Suprapubic skin (tissue), 4 donors: ENCODE data around the gene IQUB. TPM values are rescaled to one million over a fixed set of nuclear protein-coding genes. Genes with fewer than 3 reads are reported as not detected.

Source experiments
- DNase-seq, 2 donors: peaks; one replicate each; pipeline ENCODE4 v3.0.0-alpha.2; 2019; ENCODE audit warnings: low spot score in 2 of 2
- H3K27ac ChIP-seq: fragments of 200-600 bp; sonication (generic); one replicate; pipeline ENCODE4 v1.5.1; 2019
- H3K27me3 ChIP-seq: fragments of 200-600 bp; sonication (generic); one replicate; pipeline ENCODE4 v1.5.1; 2019
- H3K36me3 ChIP-seq: fragments of 200-600 bp; sonication (generic); one replicate; pipeline ENCODE4 v1.5.1; 2019
- H3K4me1 ChIP-seq: fragments of 200-600 bp; sonication (generic); one replicate; pipeline ENCODE4 v1.5.1; 2019
- H3K4me3 ChIP-seq: fragments of 200-600 bp; sonication (generic); one replicate; pipeline ENCODE4 v1.5.1; 2019; ENCODE audit warnings: mild to moderate bottlenecking
- H3K9me3 ChIP-seq: fragments of 200-600 bp; sonication (generic); one replicate; pipeline ENCODE4 v1.5.1; 2019
- EP300 ChIP-seq: sonication (generic); formaldehyde crosslinking; IDR thresholded peaks from one replicate; pipeline ENCODE4 v1.6.1; 2017; ENCODE audit warnings: antibody characterized with exemption
- POLR2A ChIP-seq, 2 donors: fragments of 450-650 bp; IDR thresholded peaks; one replicate each; pipeline ENCODE4 v1.6.1; 2017; ENCODE audit warnings: antibody characterized with exemption in 2 of 2, mild to moderate bottlenecking in 2 of 2, moderate library complexity in 2 of 2
- POLR2AphosphoS5 ChIP-seq, 3 donors: sonication (generic); formaldehyde crosslinking; IDR thresholded peaks; one replicate each; pipeline ENCODE4 v1.6.1; 2017; ENCODE audit warnings: antibody characterized with exemption in 3 of 3
- WGBS: methylation state at CpG from one replicate; pipeline ENCODE4 v1.1.5; 2018; 5-methylcytosine and 5-hydroxymethylcytosine counted together
- total RNA-seq, 4 donors: library from RNA; depleted of rRNA; stranded (reverse); fragments of >200 nt; gene quantifications; one replicate each; pipeline ENCODE4 v1.1.0, GENCODE V29; 2016
- TF ChIP-seq, protein P1 (sequence below), 2 donors: fragments of 200-600 bp in 1 of 2; fragments of 450-650 bp in 1 of 2; sonication (generic) in 1 of 2; IDR thresholded peaks; one replicate each; pipeline ENCODE4 v1.5.1; 2016 to 2019; ENCODE audit warnings: antibody characterized with exemption in 2 of 2, mild to moderate bottlenecking in 1 of 2, moderate library complexity in 1 of 2

Gene IQUB
- total RNA-seq, 4 donors from 2014 or later, result 0.24 to 1.1 (median 0.71) TPM

GRCh38 chr7:123433665-123434064 lies 100.7 kb downstream of the IQUB start:
- DNase-seq, result no peak
- no peak overlapping the region for H3K27ac ChIP-seq
- H3K4me3 ChIP-seq, result no peak overlapping the region
- no peaks in the 10 kb centered on the region for H3K4me1 ChIP-seq
- TF ChIP-seq EP300 (no peak), POLR2AphosphoS5 (IDR thresholded peaks at IDR 0.05) (no peak), POLR2A (IDR thresholded peaks at IDR 0.05) (no peak)
- TF ChIP-seq, protein P1, sequence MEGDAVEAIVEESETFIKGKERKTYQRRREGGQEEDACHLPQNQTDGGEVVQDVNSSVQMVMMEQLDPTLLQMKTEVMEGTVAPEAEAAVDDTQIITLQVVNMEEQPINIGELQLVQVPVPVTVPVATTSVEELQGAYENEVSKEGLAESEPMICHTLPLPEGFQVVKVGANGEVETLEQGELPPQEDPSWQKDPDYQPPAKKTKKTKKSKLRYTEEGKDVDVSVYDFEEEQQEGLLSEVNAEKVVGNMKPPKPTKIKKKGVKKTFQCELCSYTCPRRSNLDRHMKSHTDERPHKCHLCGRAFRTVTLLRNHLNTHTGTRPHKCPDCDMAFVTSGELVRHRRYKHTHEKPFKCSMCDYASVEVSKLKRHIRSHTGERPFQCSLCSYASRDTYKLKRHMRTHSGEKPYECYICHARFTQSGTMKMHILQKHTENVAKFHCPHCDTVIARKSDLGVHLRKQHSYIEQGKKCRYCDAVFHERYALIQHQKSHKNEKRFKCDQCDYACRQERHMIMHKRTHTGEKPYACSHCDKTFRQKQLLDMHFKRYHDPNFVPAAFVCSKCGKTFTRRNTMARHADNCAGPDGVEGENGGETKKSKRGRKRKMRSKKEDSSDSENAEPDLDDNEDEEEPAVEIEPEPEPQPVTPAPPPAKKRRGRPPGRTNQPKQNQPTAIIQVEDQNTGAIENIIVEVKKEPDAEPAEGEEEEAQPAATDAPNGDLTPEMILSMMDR (IDR thresholded peaks at IDR 0.05), result no peak
- no peaks in the 10 kb centered on the region for H3K36me3 ChIP-seq
- no peaks in the 10 kb centered on the region for H3K9me3 ChIP-seq
- no peaks in the 10 kb centered on the region for H3K27me3 ChIP-seq

GRCh38 chr7:123432601-123433000 lies 101.8 kb downstream of the IQUB start:
- no peak overlapping the region for H3K4me3 ChIP-seq
- no peaks in the 10 kb centered on the region for H3K36me3 ChIP-seq
- H3K27me3 ChIP-seq, result no peaks in the 10 kb centered on the region
- TF ChIP-seq EP300 (no peak), POLR2A (IDR thresholded peaks at IDR 0.05) (no peak), POLR2AphosphoS5 (IDR thresholded peaks at IDR 0.05) (no peak)
- TF ChIP-seq, protein P1 (IDR thresholded peaks at IDR 0.05), result no peak
- no peaks in the 10 kb centered on the region for H3K9me3 ChIP-seq
- no peak for DNase-seq
- no peaks in the 10 kb centered on the region for H3K4me1 ChIP-seq
- WGBS, result 70% methylated on average over 2 of the region's 2 CpGs
- H3K27ac ChIP-seq, result no peak overlapping the region

DNA sequence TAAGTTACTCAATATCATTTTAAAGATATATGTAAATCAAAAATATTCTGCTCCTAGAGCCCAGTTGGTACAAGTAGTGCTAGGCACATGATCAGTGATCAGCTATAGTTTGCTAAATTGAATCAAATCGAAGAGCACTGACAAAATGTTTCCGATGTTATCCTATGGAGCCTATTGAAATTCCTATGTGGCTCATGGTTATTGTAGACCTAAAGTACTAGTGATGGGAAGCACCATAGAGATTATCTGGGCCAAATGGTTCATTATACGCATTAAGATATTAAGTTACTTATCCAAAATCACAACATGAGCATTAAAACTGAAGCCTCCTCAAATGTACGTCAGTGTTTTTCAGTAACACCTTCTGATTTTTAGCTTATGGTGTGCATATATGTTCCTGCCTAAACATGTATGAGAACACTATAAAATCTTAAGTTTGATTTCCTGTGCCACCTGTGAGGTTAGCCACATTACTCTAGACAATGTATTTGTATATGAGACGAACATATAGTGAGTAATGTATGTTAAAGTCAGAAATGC lies 103.2 kb downstream of the IQUB start:
- Histone ChIP-seq H3K9me3 (peaks cover 2% of the 10 kb centered on the region), H3K27ac (no peak overlapping the region), H3K4me1 (no peaks in the 10 kb centered on the region), H3K36me3 (no peaks in the 10 kb centered on the region), H3K27me3 (no peaks in the 10 kb centered on the region), H3K4me3 (no peak overlapping the region)
- 79% methylated on average over 5 of the region's 5 CpGs for WGBS
- TF ChIP-seq EP300 (no peak), POLR2AphosphoS5 (IDR thresholded peaks at IDR 0.05) (no peak)
- DNase-seq, result no peak

- DNase-seq, result no peak
- Histone ChIP-seq H3K36me3 (no peaks in the 10 kb centered on the region), H3K27ac (no peak overlapping the region), H3K27me3 (no peaks in the 10 kb centered on the region), H3K9me3 (peaks cover 10% of the 10 kb centered on the region), H3K4me1 (no peaks in the 10 kb centered on the region), H3K4me3 (no peak overlapping the region)
- TF ChIP-seq POLR2AphosphoS5 (IDR thresholded peaks at IDR 0.05) (no peak), EP300 (no peak), POLR2A (IDR thresholded peaks at IDR 0.05) (no peak)
- TF ChIP-seq, protein P1 (IDR thresholded peaks at IDR 0.05), result no peak
Measured at GRCh38 chr7:123425246-123425645, 109.1 kb downstream of the IQUB start.

- no peak overlapping the region for H3K4me3 ChIP-seq
- no peaks in the 10 kb centered on the region for H3K36me3 ChIP-seq
- no peaks in the 10 kb centered on the region for H3K27me3 ChIP-seq
- no peak for DNase-seq
- H3K4me1 ChIP-seq, result no peaks in the 10 kb centered on the region
- H3K9me3 ChIP-seq, result peaks cover 10% of the 10 kb centered on the region
- TF ChIP-seq, protein P1 (IDR thresholded peaks at IDR 0.05), result no peak
- no peak for TF ChIP-seq EP300
- TF ChIP-seq POLR2AphosphoS5 (IDR thresholded peaks at IDR 0.05), result no peak
- no peak for TF ChIP-seq POLR2A (IDR thresholded peaks at IDR 0.05)
- no peak overlapping the region for H3K27ac ChIP-seq
Measured at GRCh38 chr7:123424463-123424862, 109.9 kb downstream of the IQUB start.

DNA sequence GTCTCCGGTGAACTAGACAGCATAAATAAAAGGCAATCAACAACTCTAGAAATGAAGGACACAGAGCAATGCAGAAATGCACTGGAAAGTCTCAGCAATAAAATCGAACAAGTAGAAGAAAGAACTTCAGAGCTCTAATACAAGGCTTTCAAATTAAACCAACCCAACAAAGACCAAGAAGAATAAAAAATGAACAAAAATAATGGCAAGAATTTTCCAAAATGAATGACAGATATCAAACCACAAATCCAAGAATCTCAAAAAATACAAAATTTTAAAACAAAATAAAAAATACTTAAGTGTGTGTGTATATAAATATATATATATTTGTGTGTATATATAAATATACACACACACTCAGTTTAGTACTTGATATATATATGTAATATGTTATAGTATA lies 110.8 kb downstream of the IQUB start:
- H3K36me3 ChIP-seq, result no peaks in the 10 kb centered on the region
- DNase-seq, result no peak
- no peaks in the 10 kb centered on the region for H3K27me3 ChIP-seq
- 86% methylated on average over 2 of the region's 2 CpGs for WGBS
- TF ChIP-seq POLR2A (IDR thresholded peaks at IDR 0.05) (no peak), EP300 (no peak), POLR2AphosphoS5 (IDR thresholded peaks at IDR 0.05) (no peak)
- TF ChIP-seq, protein P1 (IDR thresholded peaks at IDR 0.05), result no peak
- H3K4me3 ChIP-seq, result no peak overlapping the region
- H3K27ac ChIP-seq, result no peak overlapping the region
- H3K9me3 ChIP-seq, result peaks cover 10% of the 10 kb centered on the region
- no peaks in the 10 kb centered on the region for H3K4me1 ChIP-seq
